T follicular helper cell (primary cell): ENCODE measurements around the gene MYBPHL.

Source experiments
- DNase-seq: peaks from one replicate; pipeline ENCODE4 v3.0.0-alpha.2; 2020; ENCODE audit warnings: low read depth

MYBPHL gene

GRCh38 chr1:109281680-109282496 lies 24.9 kb downstream of the MYBPHL start:
- no peak for DNase-seq

GRCh38 chr1:109280862-109281261 lies 25.9 kb downstream of the MYBPHL start:
- DNase-seq = no peak

- no peak for DNase-seq
Measured at GRCh38 chr1:109279615-109280278, 27.1 kb downstream of the MYBPHL start.

- peak; percentile 29 for DNase-seq
Measured at GRCh38 chr1:109277434-109278204, 29.2 kb downstream of the MYBPHL start.

- no peak for DNase-seq
Measured at GRCh38 chr1:109275706-109276345, 31.0 kb downstream of the MYBPHL start.

- DNase-seq = no peak
Measured at GRCh38 chr1:109274533-109275476, 32.0 kb downstream of the MYBPHL start.

GRCh38 chr1:109273570-109274288 lies 33.1 kb downstream of the MYBPHL start:
- no peak for DNase-seq

GRCh38 chr1:109272831-109273547 lies 33.8 kb downstream of the MYBPHL start:
- no peak for DNase-seq

GRCh38 chr1:109272021-109272799 lies 34.6 kb downstream of the MYBPHL start:
- DNase-seq = no peak

GRCh38 chr1:109271458-109271857 lies 35.4 kb downstream of the MYBPHL start:
- no peak for DNase-seq

- DNase-seq = no peak
Measured at GRCh38 chr1:109270623-109271317, 36.0 kb downstream of the MYBPHL start.

GRCh38 chr1:109269981-109270622 lies 36.7 kb downstream of the MYBPHL start:
- no peak for DNase-seq

- no peak for DNase-seq
Measured at GRCh38 chr1:109269212-109269980, 37.4 kb downstream of the MYBPHL start.

GRCh38 chr1:109268431-109269211 lies 38.2 kb downstream of the MYBPHL start:
- DNase-seq = no peak

- DNase-seq = no peak
Measured at GRCh38 chr1:109267743-109268300, 39.0 kb downstream of the MYBPHL start.

- DNase-seq = no peak
Measured at GRCh38 chr1:109266965-109267364, 39.8 kb downstream of the MYBPHL start.
